HG02870 (cell line): ENCODE data around the gene EFNB1.

Source experiments
- ATAC-seq: cut with Tn5 transposase; IDR thresholded peaks from one replicate; pipeline ENCODE4 v1.9.1; 2021; ENCODE audit warnings: mild to moderate bottlenecking, moderate library complexity; ENCODE audit not compliant: unreplicated experiment

EFNB1 gene

GRCh38 chrX:68842781-68843581, 14.2 kb downstream of the EFNB1 start:
- no peak for ATAC-seq

- ATAC-seq: no peak
These were observed 15.2 kb downstream of the EFNB1 start for GRCh38 chrX:68843992-68844391.

- ATAC-seq: no peak
These were observed 15.8 kb downstream of the EFNB1 start for GRCh38 chrX:68844581-68844980.

- ATAC-seq: no peak
These were observed 17.7 kb downstream of the EFNB1 start for GRCh38 chrX:68846536-68846935.

- no peak for ATAC-seq
These were observed 18.4 kb downstream of the EFNB1 start for GRCh38 chrX:68847172-68847571.

- ATAC-seq: no peak
These were observed 19.5 kb downstream of the EFNB1 start for GRCh38 chrX:68848189-68848940.

- no peak for ATAC-seq
These were observed 22.3 kb downstream of the EFNB1 start for GRCh38 chrX:68851082-68851481.

GRCh38 chrX:68852046-68852445, 23.2 kb downstream of the EFNB1 start:
- no peak for ATAC-seq

- ATAC-seq: no peak
These were observed 24.9 kb downstream of the EFNB1 start for GRCh38 chrX:68853665-68854251.

GRCh38 chrX:68865300-68865699, 36.5 kb downstream of the EFNB1 start:
- no peak for ATAC-seq

- ATAC-seq: no peak
These were observed 37.1 kb downstream of the EFNB1 start for GRCh38 chrX:68865926-68866325.

- ATAC-seq: no peak
These were observed 38.8 kb downstream of the EFNB1 start for GRCh38 chrX:68867458-68868112.

GRCh38 chrX:68868316-68868715, 39.5 kb downstream of the EFNB1 start:
- ATAC-seq: no peak

- no peak for ATAC-seq
These were observed 40.3 kb downstream of the EFNB1 start for GRCh38 chrX:68868902-68869800.

- no peak for ATAC-seq
These were observed 41.5 kb downstream of the EFNB1 start for GRCh38 chrX:68870357-68870756.

GRCh38 chrX:68872171-68872570, 43.4 kb downstream of the EFNB1 start:
- ATAC-seq: no peak

- no peak for ATAC-seq
These were observed 45.3 kb downstream of the EFNB1 start for GRCh38 chrX:68874076-68874475.

GRCh38 chrX:68876731-68877130, 47.9 kb downstream of the EFNB1 start:
- no peak for ATAC-seq

- no peak for ATAC-seq
These were observed 48.8 kb downstream of the EFNB1 start for GRCh38 chrX:68877606-68878005.

- ATAC-seq: no peak
These were observed 50.3 kb downstream of the EFNB1 start for GRCh38 chrX:68878977-68879645.
